Transverse colon (tissue), 4 donors: ENCODE results near the gene SYNE1.

Experiments used
- CTCF ChIP-seq, 5 experiments: fragments of 200-600 bp in 3 of 5; fragments of 450-650 bp in 2 of 5; sonication (generic) in 3 of 5; IDR thresholded peaks; 1 replicate in 2 of 5; 2 replicates in 3 of 5; pipeline ENCODE4 v1.5.1; 2016 to 2017; ENCODE audit warnings: antibody characterized with exemption in 5 of 5, inconsistent platforms in 3 of 5, mild to moderate bottlenecking in 2 of 5, moderate library complexity in 1 of 5
- EP300 ChIP-seq: sonication (generic); formaldehyde crosslinking; IDR thresholded peaks from one replicate; pipeline ENCODE4 v1.6.1; 2017; ENCODE audit warnings: antibody characterized with exemption, low read depth
- POLR2A ChIP-seq: fragments of 450-650 bp; IDR thresholded peaks from one replicate; pipeline ENCODE4 v1.6.1; 2016; ENCODE audit warnings: antibody characterized with exemption, mild to moderate bottlenecking, moderate library complexity
- POLR2AphosphoS5 ChIP-seq, 3 donors: sonication (generic); formaldehyde crosslinking; IDR thresholded peaks; one replicate each; pipeline ENCODE4 v1.6.1; 2016; ENCODE audit warnings: antibody characterized with exemption in 3 of 3

DNA sequence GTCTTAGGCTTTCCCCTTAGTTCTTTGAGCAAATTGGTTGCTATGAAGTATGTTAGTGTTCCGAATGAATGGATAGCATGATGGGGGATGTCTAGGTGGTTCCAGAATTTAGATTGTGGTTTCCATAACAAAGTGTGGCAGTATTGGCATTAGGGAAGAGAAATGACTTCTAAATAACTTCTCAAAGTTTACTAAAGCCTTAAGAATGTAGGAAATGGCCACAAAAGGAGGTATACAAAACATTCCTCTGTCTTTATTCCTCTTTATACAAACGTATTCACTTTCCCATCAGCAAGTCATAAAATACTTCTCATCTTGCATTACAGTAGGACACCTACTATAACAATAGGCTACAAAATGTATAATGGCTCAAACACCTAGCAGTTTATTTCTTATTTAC, 550.1 kb downstream of the SYNE1 start:
- TF ChIP-seq CTCF (IDR thresholded peaks at IDR 0.05) (no peak), POLR2AphosphoS5 (IDR thresholded peaks at IDR 0.05) (no peak), POLR2A (no peak), EP300 (no peak)
